Right lobe of liver (tissue), 4 donors: ENCODE results near the gene APBA1.

Experiments
- POLR2A ChIP-seq: fragments of 450-650 bp; IDR thresholded peaks from one replicate; pipeline ENCODE4 v1.6.1; 2017; ENCODE audit warnings: antibody characterized with exemption, mild to moderate bottlenecking
- TF ChIP-seq, protein P1 (sequence below), 4 donors: fragments of 200-600 bp in 3 of 4; fragments of 450-650 bp in 1 of 4; IDR thresholded peaks; one replicate each; pipeline versions ENCODE4 v1.5.1 to v1.8.0; 2016 to 2022; ENCODE audit warnings: antibody characterized with exemption in 4 of 4, mild to moderate bottlenecking in 2 of 4
- donor health status: DM: no; HTN: no; CAD: no.
- donor health status: DM: no; HTN: no; CAD: no.
- donor health status: DM: no; HTN: yes; CAD: no.

GRCh38 chr9:69513141-69513820 is 158.9 kb downstream of the APBA1 start:
- TF ChIP-seq, protein P1, sequence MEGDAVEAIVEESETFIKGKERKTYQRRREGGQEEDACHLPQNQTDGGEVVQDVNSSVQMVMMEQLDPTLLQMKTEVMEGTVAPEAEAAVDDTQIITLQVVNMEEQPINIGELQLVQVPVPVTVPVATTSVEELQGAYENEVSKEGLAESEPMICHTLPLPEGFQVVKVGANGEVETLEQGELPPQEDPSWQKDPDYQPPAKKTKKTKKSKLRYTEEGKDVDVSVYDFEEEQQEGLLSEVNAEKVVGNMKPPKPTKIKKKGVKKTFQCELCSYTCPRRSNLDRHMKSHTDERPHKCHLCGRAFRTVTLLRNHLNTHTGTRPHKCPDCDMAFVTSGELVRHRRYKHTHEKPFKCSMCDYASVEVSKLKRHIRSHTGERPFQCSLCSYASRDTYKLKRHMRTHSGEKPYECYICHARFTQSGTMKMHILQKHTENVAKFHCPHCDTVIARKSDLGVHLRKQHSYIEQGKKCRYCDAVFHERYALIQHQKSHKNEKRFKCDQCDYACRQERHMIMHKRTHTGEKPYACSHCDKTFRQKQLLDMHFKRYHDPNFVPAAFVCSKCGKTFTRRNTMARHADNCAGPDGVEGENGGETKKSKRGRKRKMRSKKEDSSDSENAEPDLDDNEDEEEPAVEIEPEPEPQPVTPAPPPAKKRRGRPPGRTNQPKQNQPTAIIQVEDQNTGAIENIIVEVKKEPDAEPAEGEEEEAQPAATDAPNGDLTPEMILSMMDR (IDR thresholded peaks at IDR 0.05), result no peak
- no peak for TF ChIP-seq POLR2A
